ENCODE results near the gene IL12RB1.
"Not testable (repeated sequence)": the region's sequence is repeated elsewhere in the genome, so short reads cannot be mapped to it uniquely, and the experiment has no call there.

Gene IL12RB1

GRCh38 chr19:18114483-18114882 lies 27.7 kb upstream of the IL12RB1 start:
- in situ Hi-C loops (cut with HindIII; ENCODE audit: low pct_ligation_motif_present, low pct_unique_long_range_greater_than_20kb, low sequenced_read_pairs): no loop called here
- no peak for DNase-seq

- in situ Hi-C loops (cut with HindIII; ENCODE audit: low pct_ligation_motif_present, low pct_unique_long_range_greater_than_20kb, low sequenced_read_pairs): no loop called here
- DNase-seq: no peak
Observed at GRCh38 chr19:18113827-18114226, 27.1 kb upstream of the IL12RB1 start.

- peak; percentile 76 for DNase-seq
- in situ Hi-C loops (cut with HindIII; ENCODE audit: low pct_ligation_motif_present, low pct_unique_long_range_greater_than_20kb, low sequenced_read_pairs): no loop called here
Observed at GRCh38 chr19:18112989-18113478, 26.3 kb upstream of the IL12RB1 start.

- in situ Hi-C loops (cut with HindIII; ENCODE audit: low pct_ligation_motif_present, low pct_unique_long_range_greater_than_20kb, low sequenced_read_pairs): no loop called here
- DNase-seq: no peak
Observed at GRCh38 chr19:18110609-18111232, 24.0 kb upstream of the IL12RB1 start.

- peak; percentile 22 for DNase-seq
Observed at GRCh38 chr19:18109733-18110608, 23.2 kb upstream of the IL12RB1 start.

GRCh38 chr19:18109341-18109732 lies 22.6 kb upstream of the IL12RB1 start:
- in situ Hi-C loops (cut with HindIII; ENCODE audit: low pct_ligation_motif_present, low pct_unique_long_range_greater_than_20kb, low sequenced_read_pairs): no loop called here
- DNase-seq: no peak

More at GRCh38 chr19:18109733-18110608, 23.2 kb upstream of the IL12RB1 start:
- in situ Hi-C loops (cut with HindIII; ENCODE audit: low pct_ligation_motif_present, low pct_unique_long_range_greater_than_20kb, low sequenced_read_pairs): no loop called here

- in situ Hi-C loops (cut with HindIII; ENCODE audit: low pct_ligation_motif_present, low pct_unique_long_range_greater_than_20kb, low sequenced_read_pairs): no loop called here
- no peak for DNase-seq
Observed at GRCh38 chr19:18108897-18109296, 22.2 kb upstream of the IL12RB1 start.

GRCh38 chr19:18107235-18107634 lies 20.5 kb upstream of the IL12RB1 start:
- in situ Hi-C loops (cut with HindIII; ENCODE audit: low pct_ligation_motif_present, low pct_unique_long_range_greater_than_20kb, low sequenced_read_pairs): no loop called here
- DNase-seq: no peak

GRCh38 chr19:18105259-18105658 lies 18.5 kb upstream of the IL12RB1 start:
- DNase-seq; in situ Hi-C loops (cut with HindIII; ENCODE audit: low pct_ligation_motif_present, low pct_unique_long_range_greater_than_20kb, low sequenced_read_pairs): not testable (repeated sequence)

GRCh38 chr19:18104793-18105131 lies 18.0 kb upstream of the IL12RB1 start:
- in situ Hi-C loops (cut with HindIII; ENCODE audit: low pct_ligation_motif_present, low pct_unique_long_range_greater_than_20kb, low sequenced_read_pairs): no loop called here

GRCh38 chr19:18102916-18103542 lies 16.3 kb upstream of the IL12RB1 start:
- in situ Hi-C loops (cut with HindIII; ENCODE audit: low pct_ligation_motif_present, low pct_unique_long_range_greater_than_20kb, low sequenced_read_pairs): no loop called here
- no peak for DNase-seq

More at GRCh38 chr19:18104793-18105131, 18.0 kb upstream of the IL12RB1 start:
- DNase-seq: no peak

GRCh38 chr19:18101268-18101667 lies 14.5 kb upstream of the IL12RB1 start:
- in situ Hi-C loops (cut with HindIII; ENCODE audit: low pct_ligation_motif_present, low pct_unique_long_range_greater_than_20kb, low sequenced_read_pairs): no loop called here
- no peak for DNase-seq

GRCh38 chr19:18100710-18101109 lies 14.0 kb upstream of the IL12RB1 start:
- no peak for DNase-seq
- in situ Hi-C loops (cut with HindIII; ENCODE audit: low pct_ligation_motif_present, low pct_unique_long_range_greater_than_20kb, low sequenced_read_pairs): no loop called here

GRCh38 chr19:18099623-18099995 lies 12.9 kb upstream of the IL12RB1 start:
- in situ Hi-C loops (cut with HindIII; ENCODE audit: low pct_ligation_motif_present, low pct_unique_long_range_greater_than_20kb, low sequenced_read_pairs): no loop called here
- no peak for DNase-seq

GRCh38 chr19:18098891-18099622 lies 12.3 kb upstream of the IL12RB1 start:
- in situ Hi-C loops (cut with HindIII; ENCODE audit: low pct_ligation_motif_present, low pct_unique_long_range_greater_than_20kb, low sequenced_read_pairs): no loop called here
- DNase-seq: peak; percentile 25

GRCh38 chr19:18097993-18098890 lies 11.5 kb upstream of the IL12RB1 start:
- in situ Hi-C loops (cut with HindIII; ENCODE audit: low pct_ligation_motif_present, low pct_unique_long_range_greater_than_20kb, low sequenced_read_pairs): no loop called here

GRCh38 chr19:18097217-18097992 lies 10.7 kb upstream of the IL12RB1 start, which contains the start of gene MAST3:
Gene MAST3, plus strand, starts transcription at chr19:18097778. Its CDS starts 15 bp downstream, at chr19:18097793.
- in situ Hi-C loops (cut with HindIII; ENCODE audit: low pct_ligation_motif_present, low pct_unique_long_range_greater_than_20kb, low sequenced_read_pairs): no loop called here
- DNase-seq: peak; percentile 78

More at GRCh38 chr19:18097993-18098890, 11.5 kb upstream of the IL12RB1 start:
- DNase-seq: no peak

Measured in ACHN (cell line).